Tibial nerve (tissue), 4 donors: ENCODE measurements around the gene CNIH4. TPM values are rescaled to one million over a fixed set of nuclear protein-coding genes. Genes with fewer than 3 reads are reported as not detected.
A peak's percentile ranks its signal among the peaks of the same experiment; 100 is the strongest.

Experiments
- DNase-seq, 2 donors: peaks; one replicate each; pipeline ENCODE4 v3.0.0-alpha.2; 2019; ENCODE audit warnings: low spot score in 2 of 2
- H3K27ac ChIP-seq, 4 donors: fragments of 200-600 bp; sonication (generic) in 3 of 4; one replicate each; pipeline ENCODE4 v1.5.1; 2017 to 2019; ENCODE audit warnings: mild to moderate bottlenecking in 1 of 4
- H3K27me3 ChIP-seq, 2 donors: fragments of 200-600 bp; sonication (generic) in 1 of 2; one replicate each; pipeline versions ENCODE4 v1.5.1 to v1.6.0; 2017 to 2019
- H3K36me3 ChIP-seq, 3 donors: fragments of 200-600 bp; sonication (generic); one replicate each; pipeline ENCODE4 v1.5.1; 2018 to 2019
- H3K4me1 ChIP-seq, 4 donors: fragments of 200-600 bp; sonication (generic) in 3 of 4; one replicate each; pipeline ENCODE4 v1.5.1; 2017 to 2019
- H3K4me3 ChIP-seq, 4 donors: fragments of 200-600 bp; sonication (generic) in 3 of 4; one replicate each; pipeline ENCODE4 v1.5.1; 2017 to 2019; ENCODE audit warnings: mild to moderate bottlenecking in 1 of 4, moderate library complexity in 1 of 4
- H3K9me3 ChIP-seq, 4 donors: fragments of 200-600 bp; sonication (generic) in 3 of 4; one replicate each; pipeline ENCODE4 v1.5.1; 2017 to 2019
- CTCF ChIP-seq, 5 experiments: fragments of 200-600 bp in 3 of 5; fragments of 450-650 bp in 2 of 5; sonication (generic) in 3 of 5; IDR thresholded peaks; one replicate each; pipeline ENCODE4 v1.5.1; 2016 to 2019; ENCODE audit warnings: antibody characterized with exemption in 5 of 5, mild to moderate bottlenecking in 3 of 5, moderate library complexity in 2 of 5
- EP300 ChIP-seq, 2 donors: sonication (generic); formaldehyde crosslinking; IDR thresholded peaks; one replicate each; pipeline ENCODE4 v1.6.1; 2017; ENCODE audit warnings: antibody characterized with exemption in 2 of 2, mild to moderate bottlenecking in 1 of 2
- POLR2A ChIP-seq, 2 donors: fragments of 450-650 bp; IDR thresholded peaks; one replicate each; pipeline ENCODE4 v1.6.1; 2017; ENCODE audit warnings: antibody characterized with exemption in 2 of 2, mild to moderate bottlenecking in 2 of 2, moderate library complexity in 2 of 2
- WGBS, 2 donors: methylation state at CpG; one replicate each; pipeline ENCODE4 v1.1.5; 2018; 5-methylcytosine and 5-hydroxymethylcytosine counted together
- total RNA-seq, 4 donors: library from RNA; depleted of rRNA; stranded (reverse); fragments of >200 nt; gene quantifications; one replicate each; pipeline ENCODE4 v1.1.0, GENCODE V29; 2016

CNIH4 gene
- total RNA-seq, 4 donors from 2014 or later: 20.8 to 65.1 (median 34.6) TPM

- 95% methylated on average over 2 of the region's 2 CpGs for WGBS, 2 donors
- H3K27me3 ChIP-seq: no peaks in the 10 kb centered on the region
- no peak overlapping the region for H3K27ac ChIP-seq
- DNase-seq: no peak
- H3K36me3 ChIP-seq: peaks cover 0 to 38% (median 0%) of the 10 kb centered on the region in 3 donors
- H3K4me3 ChIP-seq: no peak overlapping the region
- TF ChIP-seq EP300 (IDR thresholded peaks at IDR 0.05): no peak
- no peak for TF ChIP-seq POLR2A (IDR thresholded peaks at IDR 0.05)
- no peak for TF ChIP-seq CTCF (IDR thresholded peaks at IDR 0.05)
- no peaks in the 10 kb centered on the region for H3K9me3 ChIP-seq
- H3K4me1 ChIP-seq: peaks cover 0 to 6% (median 0%) of the 10 kb centered on the region in 4 donors
Observed at GRCh38 chr1:224321706-224322105, 35.0 kb upstream of the CNIH4 start.

GRCh38 chr1:224325959-224326358 lies 30.7 kb upstream of the CNIH4 start:
- Histone ChIP-seq H3K27ac (no peak overlapping the region), H3K36me3 (peaks cover 0 to 24% (median 0%) of the 10 kb centered on the region in 3 donors), H3K27me3 (no peaks in the 10 kb centered on the region), H3K4me3 (no peak overlapping the region), H3K4me1 (peaks cover 0 to 38% (median 20%) of the 10 kb centered on the region in 4 donors), H3K9me3 (no peaks in the 10 kb centered on the region)
- 79 to 100% methylated on average over 1 of the region's 1 CpG for WGBS, 2 donors
- no peak for TF ChIP-seq CTCF (IDR thresholded peaks at IDR 0.05)
- no peak for DNase-seq

GRCh38 chr1:224328644-224329043 lies 28.0 kb upstream of the CNIH4 start:
- peak overlapping the region in 1 of 4 donors; percentile 96 for H3K4me3 ChIP-seq
- H3K36me3 ChIP-seq: peaks cover 0 to 16% (median 0%) of the 10 kb centered on the region in 3 donors
- no peaks in the 10 kb centered on the region for H3K27me3 ChIP-seq
- H3K9me3 ChIP-seq: no peaks in the 10 kb centered on the region
- no peak for DNase-seq
- TF ChIP-seq POLR2A (IDR thresholded peaks at IDR 0.05): no peak
- no peak for TF ChIP-seq EP300 (IDR thresholded peaks at IDR 0.05)
- TF ChIP-seq CTCF (IDR thresholded peaks at IDR 0.05): no peak
- WGBS, 2 donors: 78 to 81% methylated on average over 6 of the region's 6 CpGs
- H3K4me1 ChIP-seq: peaks cover 0 to 43% (median 22%) of the 10 kb centered on the region in 4 donors
- H3K27ac ChIP-seq: no peak overlapping the region

- Histone ChIP-seq H3K4me1 (peaks cover 0 to 43% (median 22%) of the 10 kb centered on the region in 4 donors), H3K4me3 (peak overlapping the region; percentile 76 to 96 (median 84)), H3K9me3 (no peaks in the 10 kb centered on the region), H3K36me3 (peaks cover 0 to 13% (median 0%) of the 10 kb centered on the region in 3 donors), H3K27me3 (no peaks in the 10 kb centered on the region), H3K27ac (peak overlapping the region; percentile 95 to 96 (median 96))
- DNase-seq: no peak
- WGBS, 2 donors: 0 to 1% methylated on average over 7 of the region's 7 CpGs
- TF ChIP-seq EP300 (IDR thresholded peaks at IDR 0.05) (no peak), CTCF (IDR thresholded peaks at IDR 0.05) (no peak), POLR2A (IDR thresholded peaks at IDR 0.05) (no peak)
Observed at GRCh38 chr1:224329484-224329841, 27.2 kb upstream of the CNIH4 start.

GRCh38 chr1:224329842-224330753 lies 26.6 kb upstream of the CNIH4 start, which contains the start of gene NVL:
Gene NVL, minus strand, starts transcription at chr1:224330172. Its CDS starts 45 bp downstream, at chr1:224330127.
- Histone ChIP-seq H3K9me3 (no peaks in the 10 kb centered on the region), H3K27me3 (no peaks in the 10 kb centered on the region), H3K36me3 (peaks cover 0 to 8% (median 0%) of the 10 kb centered on the region in 3 donors), H3K27ac (peak within 1 kb of the TSS; percentile 95 to 96 (median 96)), H3K4me3 (peak within 1 kb of the TSS; percentile 76 to 96 (median 84)), H3K4me1 (peaks cover 0 to 43% (median 22%) of the 10 kb centered on the region in 4 donors)
- 0% methylated on average over 37 to 51 of the region's 52 CpGs for WGBS, 2 donors
- TF ChIP-seq POLR2A (IDR thresholded peaks at IDR 0.05) (peak in 1 of 2 donors; percentile 18), EP300 (IDR thresholded peaks at IDR 0.05) (peak; percentile 52 to 86), CTCF (IDR thresholded peaks at IDR 0.05) (peak in 2 of 5 experiments; percentile 27 to 46)
- DNase-seq: peak; percentile 51 to 66
